ENCODE results near the gene LCNL1. TPM values are rescaled to one million over a fixed set of nuclear protein-coding genes. Genes with fewer than 3 reads are reported as not detected.

The LCNL1 gene
- total RNA-seq, 1 experiment from 2014 or later, result 0.41 TPM

DNA sequence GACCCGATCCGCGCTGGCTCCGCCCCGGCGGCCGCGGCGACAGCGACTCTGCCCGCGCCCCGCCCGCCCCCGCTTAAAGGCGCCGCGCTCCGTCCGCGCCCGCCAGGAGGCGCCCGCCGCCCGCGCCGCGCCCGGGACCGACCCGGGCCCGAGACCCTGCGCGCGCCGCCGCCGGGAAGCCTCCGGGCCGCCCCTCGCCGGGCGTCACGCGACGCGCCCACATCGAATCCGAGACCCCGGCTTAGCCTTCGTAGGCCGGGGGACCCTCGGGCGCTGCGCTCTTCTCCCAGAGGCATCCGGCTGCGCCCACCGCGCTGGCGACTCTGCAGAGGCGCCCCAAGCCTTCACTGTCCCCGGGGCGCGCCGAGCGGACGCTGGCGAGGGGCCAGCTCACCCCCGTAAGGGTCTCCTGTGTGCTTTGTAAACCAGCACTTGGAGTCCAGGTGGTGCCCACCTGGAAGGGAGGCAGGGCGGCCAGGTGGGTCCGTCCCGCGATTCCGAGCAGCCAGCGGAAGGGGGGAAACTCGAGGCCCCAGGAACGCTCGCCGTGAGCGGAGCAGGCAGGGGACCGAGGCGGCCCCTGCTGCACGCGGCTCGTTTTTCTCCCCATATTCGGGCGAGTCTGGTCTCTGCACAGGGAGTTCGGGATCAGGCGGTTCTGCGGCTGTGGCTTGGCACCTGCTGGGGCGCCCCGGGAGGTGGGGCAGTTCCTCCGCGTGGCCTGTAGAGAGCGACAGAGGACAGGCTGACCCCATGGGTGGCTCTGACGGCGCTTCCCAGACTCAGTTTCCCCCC lies 45.7 kb downstream of the LCNL1 start:
- no peak overlapping the region for H3K27ac ChIP-seq
- H3K79me2 ChIP-seq (ENCODE audit: low read depth), result no peaks in the 10 kb centered on the region
- intact Hi-C loops (cut with micrococcal nuclease; ENCODE audit: unreplicated experiment), result loop anchor here (5.0 kb wide), 1 partner anchor 181 kb away; the partner anchor contains the start of gene PHPT1
- H3K27me3 ChIP-seq (ENCODE audit: insufficient read depth, low read depth), result no peaks in the 10 kb centered on the region
- no peaks in the 10 kb centered on the region for H3K9me3 ChIP-seq (ENCODE audit: insufficient read depth, low read depth)
- H3K4me1 ChIP-seq (replicated peaks; ENCODE audit: insufficient read depth), result peaks cover 8% of the 10 kb centered on the region; the same call in 1 of the 2 replicates
- POLR2A ChIA-PET (ENCODE audit: unreplicated experiment), result interaction anchor here (0.5 kb wide), 1 partner anchor 193 kb away, joined by 14 read pairs; no protein-coding TSS in a partner anchor
- H3K4me2 ChIP-seq, result peak overlapping the region; percentile 97
- CTCF ChIA-PET, result interaction anchor here (0.5 to 1.4 kb wide), 9 partner anchors 27 to 238 kb away, joined by 3 to 20 read pairs (median 4); partner anchors contain the start of genes CLIC3 and SAPCD2
- H3K9me2 ChIP-seq (ENCODE audit: insufficient read depth), result no peaks in the 10 kb centered on the region
- peak in 1 of 2 experiments; percentile 72 for DNase-seq
- H2AFZ ChIP-seq, result peak overlapping the region; percentile 84
- BruUV-seq (replicated peaks), result no TSS peak
- peaks cover 4% of the 10 kb centered on the region; the same call in 1 of the 2 replicates for H3F3A ChIP-seq (ENCODE audit: insufficient read depth, low read depth)
- no peaks in the 10 kb centered on the region for H4K20me1 ChIP-seq (ENCODE audit: insufficient read depth)
- peak overlapping the region; percentile 57 for H3K4me3 ChIP-seq
- TF ChIP-seq, protein P1, sequence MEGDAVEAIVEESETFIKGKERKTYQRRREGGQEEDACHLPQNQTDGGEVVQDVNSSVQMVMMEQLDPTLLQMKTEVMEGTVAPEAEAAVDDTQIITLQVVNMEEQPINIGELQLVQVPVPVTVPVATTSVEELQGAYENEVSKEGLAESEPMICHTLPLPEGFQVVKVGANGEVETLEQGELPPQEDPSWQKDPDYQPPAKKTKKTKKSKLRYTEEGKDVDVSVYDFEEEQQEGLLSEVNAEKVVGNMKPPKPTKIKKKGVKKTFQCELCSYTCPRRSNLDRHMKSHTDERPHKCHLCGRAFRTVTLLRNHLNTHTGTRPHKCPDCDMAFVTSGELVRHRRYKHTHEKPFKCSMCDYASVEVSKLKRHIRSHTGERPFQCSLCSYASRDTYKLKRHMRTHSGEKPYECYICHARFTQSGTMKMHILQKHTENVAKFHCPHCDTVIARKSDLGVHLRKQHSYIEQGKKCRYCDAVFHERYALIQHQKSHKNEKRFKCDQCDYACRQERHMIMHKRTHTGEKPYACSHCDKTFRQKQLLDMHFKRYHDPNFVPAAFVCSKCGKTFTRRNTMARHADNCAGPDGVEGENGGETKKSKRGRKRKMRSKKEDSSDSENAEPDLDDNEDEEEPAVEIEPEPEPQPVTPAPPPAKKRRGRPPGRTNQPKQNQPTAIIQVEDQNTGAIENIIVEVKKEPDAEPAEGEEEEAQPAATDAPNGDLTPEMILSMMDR (conservative IDR thresholded peaks at IDR 0.05), result no peak
- TF ChIP-seq EZH2 (IDR thresholded peaks at IDR 0.05; ENCODE audit: low read depth), result no peak
- H3K36me3 ChIP-seq (ENCODE audit: low read depth), result no peaks in the 10 kb centered on the region

DNA sequence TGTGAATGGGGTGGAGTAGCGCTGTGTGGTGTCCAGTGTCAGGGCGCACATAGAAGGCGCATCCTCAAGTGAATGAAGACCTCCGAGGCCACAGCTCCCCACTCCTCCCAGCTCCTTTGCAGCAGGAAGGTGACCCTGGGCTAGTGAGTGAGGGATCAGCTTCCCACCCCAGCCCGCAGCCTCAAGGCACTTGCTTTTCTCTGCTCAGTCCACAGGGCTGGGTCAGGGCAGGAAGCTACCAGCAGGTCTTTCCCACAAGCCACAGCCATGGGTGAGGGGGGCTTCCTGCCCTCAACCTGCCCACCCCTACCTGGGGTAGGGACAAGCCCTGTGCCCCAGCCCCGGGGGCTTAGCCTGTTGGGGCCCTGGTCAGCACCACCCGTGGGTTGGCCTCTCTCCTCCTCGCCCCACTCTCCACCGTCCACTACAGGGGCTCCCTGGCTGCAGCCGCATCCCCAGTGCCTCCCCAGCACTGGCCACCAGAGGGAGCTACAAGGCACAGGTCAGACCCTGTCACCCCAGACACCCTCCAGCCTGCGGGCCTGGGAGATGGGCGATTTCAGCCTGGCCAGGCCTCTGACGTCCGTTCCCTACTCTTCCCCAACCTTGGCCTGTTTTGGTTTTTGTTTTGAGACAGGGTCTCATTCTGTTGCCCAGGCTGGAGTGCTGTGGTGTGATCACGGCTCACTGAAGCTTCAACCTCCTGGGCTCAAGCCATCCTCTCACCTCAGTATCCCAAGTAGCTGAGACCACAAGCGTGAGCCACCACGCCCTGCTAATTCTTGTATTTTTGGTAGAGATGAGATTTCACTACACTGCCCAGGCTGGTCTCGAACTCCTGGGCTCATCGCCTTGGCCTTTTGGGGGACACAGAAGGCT lies 46.5 kb downstream of the LCNL1 start:
- intact Hi-C loops (cut with micrococcal nuclease; ENCODE audit: unreplicated experiment), result loop anchor here (5.0 kb wide), 1 partner anchor 182 kb away; the partner anchor contains the start of gene PHPT1
- no peaks in the 10 kb centered on the region for H3K36me3 ChIP-seq (ENCODE audit: low read depth)
- POLR2A ChIA-PET (ENCODE audit: unreplicated experiment), result interaction anchor here (0.5 to 0.7 kb wide), 4 partner anchors 127 to 229 kb away, joined by 3 to 14 read pairs (median 8); no protein-coding TSS in a partner anchor
- peaks cover 8% of the 10 kb centered on the region; the same call in 1 of the 2 replicates for H3K4me1 ChIP-seq (replicated peaks; ENCODE audit: insufficient read depth)
- no peaks in the 10 kb centered on the region for H3K9me2 ChIP-seq (ENCODE audit: insufficient read depth)
- H4K20me1 ChIP-seq (ENCODE audit: insufficient read depth), result no peaks in the 10 kb centered on the region
- no peaks in the 10 kb centered on the region for H3K9me3 ChIP-seq (ENCODE audit: insufficient read depth, low read depth)
- H3K79me2 ChIP-seq (ENCODE audit: low read depth), result no peaks in the 10 kb centered on the region
- H3F3A ChIP-seq (ENCODE audit: insufficient read depth, low read depth), result peaks cover 4% of the 10 kb centered on the region; the same call in 1 of the 2 replicates
- BruUV-seq (replicated peaks), result no TSS peak
- peak in 1 of 2 experiments; percentile 86 for DNase-seq
- TF ChIP-seq, protein P1 (conservative IDR thresholded peaks at IDR 0.05), result peak; percentile 86
- TF ChIP-seq EZH2 (IDR thresholded peaks at IDR 0.05; ENCODE audit: low read depth), result no peak
- no peak overlapping the region for H2AFZ ChIP-seq
- H3K27ac ChIP-seq, result no peak overlapping the region
- peak overlapping the region; percentile 97 for H3K4me2 ChIP-seq
- H3K27me3 ChIP-seq (ENCODE audit: insufficient read depth, low read depth), result no peaks in the 10 kb centered on the region
- CTCF ChIA-PET, result interaction anchor here (0.5 to 1.4 kb wide), 23 partner anchors 17 to 548 kb away, joined by 3 to 20 read pairs (median 4); partner anchors contain the start of genes CLIC3, SAPCD2, SLC34A3 and TMEM141
- no peak overlapping the region; the same call in 1 of the 2 replicates for H3K4me3 ChIP-seq

DNA sequence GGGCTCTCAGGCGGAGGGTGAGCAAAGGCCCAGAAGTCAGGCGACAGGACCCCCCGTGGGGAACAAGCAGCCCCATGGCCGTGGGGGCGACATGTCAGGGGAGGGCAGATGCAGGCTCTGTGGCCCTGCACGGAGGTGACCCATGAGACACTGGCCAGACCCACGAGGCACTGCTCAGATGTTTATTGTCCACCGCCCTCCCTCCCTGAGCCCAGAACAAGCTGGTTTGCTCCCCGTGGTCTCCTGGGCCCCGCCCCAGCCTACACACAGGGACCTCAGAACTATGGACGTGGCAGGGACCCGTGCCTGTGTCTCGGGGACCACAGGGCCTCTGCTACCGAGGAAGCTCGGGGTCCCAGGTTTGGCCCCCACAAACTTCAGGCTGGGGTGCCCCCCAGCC lies 47.2 kb downstream of the LCNL1 start:
- no peak overlapping the region for H3K4me3 ChIP-seq
- no peak for TF ChIP-seq EZH2 (IDR thresholded peaks at IDR 0.05; ENCODE audit: low read depth)
- TF ChIP-seq, protein P1 (conservative IDR thresholded peaks at IDR 0.05), result no peak
- H3K9me3 ChIP-seq (ENCODE audit: insufficient read depth, low read depth), result no peaks in the 10 kb centered on the region
- DNase-seq, result no peak
- no peak overlapping the region for H2AFZ ChIP-seq
- no peak overlapping the region for H3K4me2 ChIP-seq
- peaks cover 11% of the 10 kb centered on the region; the same call in 1 of the 2 replicates for H3F3A ChIP-seq (ENCODE audit: insufficient read depth, low read depth)
- H3K4me1 ChIP-seq (replicated peaks; ENCODE audit: insufficient read depth), result peaks cover 15% of the 10 kb centered on the region
- H4K20me1 ChIP-seq (ENCODE audit: insufficient read depth), result no peaks in the 10 kb centered on the region
- no peaks in the 10 kb centered on the region for H3K79me2 ChIP-seq (ENCODE audit: low read depth)
- no peaks in the 10 kb centered on the region for H3K36me3 ChIP-seq (ENCODE audit: low read depth)
- no TSS peak for BruUV-seq (replicated peaks)
- ChIA-PET CTCF (interaction anchor here (0.5 to 1.4 kb wide), 17 partner anchors 17 to 392 kb away, joined by 3 to 20 read pairs (median 4); partner anchors contain the start of genes CLIC3, SAPCD2, SLC34A3 and TMEM141), POLR2A (ENCODE audit: unreplicated experiment) (interaction anchor here (0.6 to 0.7 kb wide), 2 partner anchors 229 to 230 kb away, joined by 4 to 13 read pairs; no protein-coding TSS in a partner anchor)
- no peaks in the 10 kb centered on the region for H3K9me2 ChIP-seq (ENCODE audit: insufficient read depth)
- no peak overlapping the region for H3K27ac ChIP-seq
- intact Hi-C loops (cut with micrococcal nuclease; ENCODE audit: unreplicated experiment), result no loop called here
- H3K27me3 ChIP-seq (ENCODE audit: insufficient read depth, low read depth), result no peaks in the 10 kb centered on the region
